Measurements from ENCODE around the gene ABR. TPM values are rescaled to one million over a fixed set of nuclear protein-coding genes. Genes with fewer than 3 reads are reported as not detected.
A peak's percentile ranks its signal among the peaks of the same experiment; 100 is the strongest.
"Not testable (repeated sequence)": the region's sequence is repeated elsewhere in the genome, so short reads cannot be mapped to it uniquely, and the experiment has no call there.

Gene ABR
- total RNA-seq, 1 donor from 2014 or later: 207 TPM

DNA sequence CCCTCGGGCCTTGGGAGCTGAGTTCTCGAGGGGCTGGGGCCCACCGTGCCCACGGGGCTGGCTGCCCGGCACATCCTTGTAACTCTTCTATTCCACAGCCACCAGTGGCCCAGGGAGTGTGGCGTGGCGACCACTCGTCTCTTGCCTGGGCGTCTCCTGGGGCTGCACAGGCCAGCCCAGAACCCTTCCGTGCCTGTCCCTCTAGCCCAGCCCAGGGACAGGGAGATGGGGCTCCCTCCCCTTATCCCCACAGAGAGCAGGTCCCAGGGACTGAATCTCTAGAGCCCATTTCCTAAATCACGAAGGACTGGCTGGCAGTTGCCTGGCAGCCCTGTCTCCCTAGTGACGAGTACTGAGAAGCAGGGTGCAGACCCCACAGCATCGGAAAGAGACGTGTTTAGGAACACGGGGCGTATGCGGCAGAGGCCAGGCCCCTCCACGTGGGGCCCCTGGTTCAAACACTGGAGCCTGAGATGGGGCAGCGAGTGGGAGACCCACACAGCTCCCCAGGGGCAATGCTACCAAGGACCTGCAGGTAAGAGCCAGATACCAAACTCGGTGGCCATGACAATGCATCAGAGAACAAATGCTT is 131.8 kb downstream of the ABR start:
- DNase-seq (ENCODE audit: low spot score): no peak

DNA sequence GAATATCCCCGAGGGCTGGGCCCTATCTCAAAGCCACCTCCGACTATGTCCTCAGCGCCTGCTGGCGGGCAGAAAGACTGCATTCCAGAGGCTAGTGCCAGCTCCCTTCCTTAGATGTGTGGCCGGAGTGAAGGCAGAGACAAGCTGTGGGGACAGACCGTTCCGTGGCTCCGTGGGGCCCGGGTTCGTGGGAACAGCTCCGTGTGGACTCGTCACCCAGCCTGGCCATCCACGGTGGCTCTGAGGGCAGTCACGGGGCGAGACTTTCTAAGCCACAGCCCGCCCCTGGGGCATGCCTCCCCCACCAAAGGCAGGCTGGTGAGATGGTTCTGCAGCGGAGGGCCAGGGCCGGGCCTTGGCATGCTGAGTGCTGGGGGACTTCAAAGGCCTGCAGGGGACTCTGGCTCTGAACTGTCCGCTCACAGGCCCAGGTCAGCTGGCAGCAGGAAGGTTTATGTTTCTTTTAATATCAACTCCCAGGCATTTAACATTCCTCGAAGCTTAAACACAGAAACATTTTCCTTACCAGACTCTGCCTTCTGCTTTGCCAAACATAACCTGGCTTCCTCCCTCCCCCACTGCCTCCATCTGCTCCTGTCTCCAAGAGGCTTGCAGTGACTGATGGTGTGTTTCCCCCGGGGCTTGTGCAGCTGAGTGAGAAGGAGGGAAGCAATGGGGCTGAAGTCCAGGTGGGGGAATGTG is 132.5 kb downstream of the ABR start:
- DNase-seq (ENCODE audit: low spot score): no peak

DNA sequence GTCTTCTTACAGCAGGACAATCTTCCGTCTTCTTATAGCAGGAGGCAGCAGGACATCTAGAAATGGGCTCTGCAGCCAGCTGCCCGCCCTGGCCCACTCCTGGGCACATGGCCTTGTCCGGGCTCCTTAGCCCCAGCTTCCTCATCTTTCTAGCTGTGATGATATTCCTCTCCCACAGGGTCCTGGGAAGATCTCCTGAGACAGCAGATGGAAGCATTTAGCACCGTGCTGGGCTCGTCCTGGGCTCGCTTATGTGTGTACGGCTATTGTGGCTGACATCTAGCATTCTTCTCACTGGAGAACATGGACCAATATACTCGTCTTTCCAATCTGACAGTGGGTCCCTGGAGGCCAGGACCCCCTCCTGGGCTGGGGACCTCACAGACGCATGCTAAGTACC is 134.3 kb downstream of the ABR start:
- no peak for DNase-seq (ENCODE audit: low spot score)

DNA sequence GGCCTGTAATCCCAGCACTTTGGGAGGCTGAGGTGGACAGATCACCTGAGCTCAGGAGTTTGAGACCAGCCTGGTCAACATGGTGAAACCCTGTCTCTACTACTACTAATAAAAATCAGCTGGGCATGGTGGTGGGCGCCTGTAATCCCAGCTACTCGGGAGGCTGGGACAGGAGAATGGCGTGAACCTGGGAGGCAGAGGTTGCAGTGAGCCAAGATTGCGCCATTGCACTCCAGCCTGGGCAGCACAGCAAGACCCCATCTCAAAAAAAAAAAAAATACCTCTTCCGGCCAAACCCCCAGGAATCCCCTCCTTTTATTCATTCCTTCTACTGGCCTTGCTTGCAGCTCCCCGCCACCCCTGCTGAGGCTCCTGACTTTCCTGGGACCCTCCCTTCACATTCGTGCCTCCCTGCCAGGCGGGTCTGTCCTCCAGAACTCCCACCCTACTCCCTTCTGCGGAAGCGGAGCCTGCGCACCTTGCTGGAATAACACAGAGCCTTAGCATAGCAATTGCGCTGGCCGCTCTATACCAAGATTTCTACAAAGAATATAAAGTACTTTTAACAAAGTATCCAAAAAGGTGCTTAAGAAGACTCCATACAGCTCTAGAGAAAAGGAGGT is 135.3 kb downstream of the ABR start:
- DNase-seq (ENCODE audit: low spot score): not testable (repeated sequence)

DNA sequence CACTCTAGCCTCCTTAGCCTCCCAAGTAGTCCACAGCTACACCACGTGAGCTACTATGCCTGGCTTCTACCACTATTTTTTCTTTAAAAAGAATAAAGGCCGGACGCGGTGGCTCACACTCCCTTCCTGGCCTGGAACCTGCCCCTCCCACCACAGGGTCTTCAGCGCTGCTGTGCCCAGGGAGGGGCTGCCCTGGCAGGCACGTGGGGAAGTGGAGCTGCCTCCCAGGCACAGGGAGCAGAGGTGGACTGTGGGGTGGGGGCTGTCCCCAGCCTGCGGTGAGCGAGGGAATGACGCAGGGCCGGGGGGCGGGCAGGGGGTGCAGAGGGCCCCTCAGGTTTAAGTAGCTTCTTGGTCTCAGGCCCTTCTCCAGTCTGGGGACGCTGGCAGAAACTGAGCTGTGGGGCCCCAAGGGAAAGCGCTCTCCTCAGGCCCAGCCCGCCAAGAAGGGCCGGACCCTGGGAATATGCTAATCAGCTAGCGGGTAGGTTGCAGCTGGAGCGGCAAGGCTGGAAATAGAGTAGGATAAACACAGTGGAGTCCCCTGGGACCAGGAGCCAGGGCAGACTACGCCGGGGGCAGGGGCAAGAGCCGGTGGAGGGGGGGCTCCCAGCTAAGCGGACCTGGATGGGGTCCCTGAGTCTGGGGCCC is 136.1 kb downstream of the ABR start:
- no peak for DNase-seq (ENCODE audit: low spot score)

DNA sequence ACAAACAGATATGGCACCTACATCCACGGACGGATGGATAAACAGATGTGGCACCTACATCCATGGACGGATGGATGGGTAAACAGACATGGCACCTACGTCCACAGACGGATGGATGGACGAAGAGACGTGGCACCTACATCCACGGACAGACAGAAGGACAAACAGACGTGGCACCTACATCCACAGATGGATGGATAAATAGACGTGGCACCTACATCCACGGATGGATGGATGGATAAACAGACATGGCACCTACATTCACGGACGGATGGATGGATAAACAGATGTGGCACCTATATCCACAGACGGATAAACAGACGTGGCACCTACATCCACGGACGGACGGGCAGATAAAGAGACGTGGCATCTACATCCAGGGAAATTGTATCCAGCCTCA is 137.3 kb downstream of the ABR start:
- DNase-seq (ENCODE audit: low spot score): no peak

DNA sequence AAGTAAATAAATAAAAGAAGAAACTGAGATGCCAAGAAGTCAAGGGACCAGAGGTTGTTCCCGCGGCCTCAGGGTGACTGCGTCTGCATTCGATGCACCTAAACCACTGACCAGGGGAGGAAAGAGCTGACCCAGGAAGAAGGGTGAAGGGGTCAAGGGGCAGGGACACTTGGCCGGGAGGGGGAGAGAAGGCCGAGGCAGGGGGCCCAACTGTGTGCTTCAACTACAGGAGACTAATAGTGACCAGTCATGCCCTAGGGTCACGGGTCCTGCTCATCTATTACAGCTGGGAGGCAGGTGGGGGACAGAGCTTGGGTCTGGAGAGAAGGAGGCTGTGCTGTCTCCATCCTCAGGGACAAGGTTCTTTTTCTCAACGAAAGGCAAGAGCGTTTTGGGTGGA is 138.0 kb downstream of the ABR start:
- DNase-seq (ENCODE audit: low spot score): no peak

DNA sequence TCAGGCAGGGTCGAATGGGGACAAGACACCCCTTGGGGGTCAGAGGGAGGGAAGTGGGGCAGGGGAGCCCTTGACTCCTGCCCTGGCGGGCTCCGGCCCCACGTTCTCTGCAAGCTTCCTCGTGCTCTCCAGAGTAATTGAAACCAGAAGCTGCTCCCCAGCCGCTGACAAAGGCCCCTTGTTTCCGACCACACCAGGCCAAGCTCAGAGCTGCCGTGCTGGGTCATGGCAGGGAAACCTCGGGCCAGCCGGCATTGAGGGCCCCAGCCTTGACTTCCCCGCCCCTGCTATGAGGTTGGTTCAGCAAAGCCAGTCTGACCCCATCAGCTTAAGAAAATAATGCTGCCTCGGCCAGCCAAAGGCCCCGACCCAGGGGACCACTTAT is 139.6 kb downstream of the ABR start:
- no peak for DNase-seq (ENCODE audit: low spot score)

DNA sequence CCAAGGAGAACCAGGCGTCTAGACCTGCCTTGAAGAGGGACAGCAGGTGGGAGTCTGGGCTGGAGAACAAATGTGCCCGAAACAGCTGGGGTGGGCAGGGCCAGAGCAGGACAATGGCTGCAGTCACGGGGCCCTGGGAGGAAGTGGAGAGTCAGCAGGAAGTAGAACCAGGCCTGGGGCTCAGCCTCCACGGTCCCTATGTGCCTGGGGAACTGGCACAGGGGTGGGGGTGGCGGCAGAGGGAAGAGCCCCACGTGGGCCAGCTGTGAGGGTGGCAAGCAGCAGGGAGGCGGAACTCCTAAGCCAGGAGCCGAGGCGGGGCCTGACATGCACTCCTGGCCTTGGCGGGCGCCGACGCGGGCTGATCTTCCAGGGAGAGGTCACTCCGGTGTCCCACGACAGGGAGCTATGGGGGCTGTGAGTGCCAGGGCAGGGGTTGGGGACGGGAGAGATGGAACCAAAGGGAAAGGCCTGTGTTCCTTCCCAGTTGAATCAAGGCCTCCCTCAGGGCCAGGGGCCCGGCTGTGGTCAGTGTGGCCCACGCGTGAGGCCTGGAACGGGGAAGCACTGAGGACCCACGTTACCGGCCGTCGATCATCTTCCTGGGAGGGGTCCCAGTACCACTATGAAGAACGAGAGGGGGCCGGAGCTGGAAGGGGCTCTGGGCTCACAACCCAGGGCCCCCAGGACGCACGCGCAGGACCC is 140.1 kb downstream of the ABR start:
- DNase-seq (ENCODE audit: low spot score): no peak

DNA sequence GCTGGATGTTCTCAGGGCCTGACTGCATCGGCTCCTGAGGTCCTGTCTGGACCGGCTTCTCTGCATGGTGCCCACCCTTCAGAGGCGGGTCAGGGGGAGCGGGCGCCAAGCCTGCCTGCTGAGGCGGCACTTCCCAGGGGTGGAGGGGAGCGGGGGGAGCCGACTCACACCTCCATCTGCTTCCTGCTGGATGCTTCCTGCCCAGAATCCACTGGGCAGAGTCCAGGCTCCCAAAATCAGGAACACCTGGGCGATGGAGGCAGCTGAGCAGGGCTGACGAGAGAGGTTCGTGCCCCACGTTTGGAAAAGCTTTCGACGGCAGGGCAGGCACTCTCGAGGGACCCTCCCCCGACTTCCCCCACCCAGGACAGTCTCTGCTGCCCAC is 140.7 kb downstream of the ABR start:
- no peak for DNase-seq (ENCODE audit: low spot score)

DNA sequence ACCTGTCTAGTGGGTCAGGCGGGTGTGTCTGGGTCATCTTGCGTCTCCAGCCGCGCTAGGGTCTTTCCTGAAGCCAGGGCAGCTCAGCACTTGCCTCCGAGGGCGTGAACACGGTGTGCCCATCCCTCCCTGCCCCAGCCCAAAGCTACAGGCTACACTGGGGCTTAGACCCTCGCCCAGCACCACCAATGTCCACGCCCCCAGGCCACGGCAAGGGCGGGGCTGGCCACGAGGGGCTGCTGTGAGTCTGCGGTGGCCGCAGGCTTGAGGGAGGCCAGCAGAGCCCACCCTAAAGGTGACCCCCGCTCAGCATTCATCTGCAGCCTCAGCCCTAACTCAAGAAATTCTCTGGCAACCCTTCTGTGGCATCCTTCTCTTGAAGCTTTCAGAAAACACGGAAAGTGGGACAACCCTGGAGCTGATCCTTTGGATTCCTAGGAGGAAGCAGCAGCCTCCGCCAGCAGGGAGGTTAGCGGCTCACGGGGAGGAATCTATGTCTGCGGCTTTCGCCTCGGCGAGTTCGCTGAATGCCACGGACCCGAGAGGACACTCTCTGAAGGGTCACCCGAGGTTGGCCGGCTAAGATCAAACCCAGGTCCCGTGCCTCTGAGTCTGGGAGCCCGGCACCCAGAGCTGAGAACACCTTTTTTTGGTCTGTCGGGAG is 141.2 kb downstream of the ABR start:
- DNase-seq (ENCODE audit: low spot score): no peak

DNA sequence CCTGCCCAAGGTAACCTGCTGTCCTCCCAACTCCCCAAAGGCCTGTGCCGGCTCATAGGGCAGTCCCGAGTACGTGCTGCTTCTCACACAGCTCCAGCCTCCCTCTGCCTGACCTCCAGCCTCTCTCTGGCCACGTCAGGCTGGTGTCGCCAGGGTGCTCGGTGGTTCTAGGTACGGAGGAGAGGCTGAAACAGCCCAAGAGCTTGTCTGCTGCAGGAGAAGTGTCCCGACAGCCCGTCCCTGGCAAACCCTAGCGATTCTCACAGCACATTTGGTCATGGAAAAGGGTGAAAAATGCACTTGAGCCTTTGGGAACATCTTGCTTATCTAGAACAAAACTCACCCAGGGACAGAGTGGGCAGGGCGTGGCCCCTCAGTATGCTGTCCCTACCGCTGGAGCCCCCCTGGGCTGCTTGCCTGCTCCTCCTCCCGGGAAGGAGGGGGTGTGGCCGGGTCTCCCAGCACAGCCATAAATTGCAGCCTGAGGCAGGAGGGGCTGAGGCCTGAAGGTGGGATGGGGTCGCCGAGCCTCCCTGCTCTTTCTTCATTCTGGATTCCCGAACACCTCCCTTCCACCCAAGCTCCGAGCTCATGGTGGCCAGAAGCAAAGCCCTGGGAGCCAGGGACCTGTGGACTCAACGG is 142.4 kb downstream of the ABR start:
- DNase-seq (ENCODE audit: low spot score): no peak

DNA sequence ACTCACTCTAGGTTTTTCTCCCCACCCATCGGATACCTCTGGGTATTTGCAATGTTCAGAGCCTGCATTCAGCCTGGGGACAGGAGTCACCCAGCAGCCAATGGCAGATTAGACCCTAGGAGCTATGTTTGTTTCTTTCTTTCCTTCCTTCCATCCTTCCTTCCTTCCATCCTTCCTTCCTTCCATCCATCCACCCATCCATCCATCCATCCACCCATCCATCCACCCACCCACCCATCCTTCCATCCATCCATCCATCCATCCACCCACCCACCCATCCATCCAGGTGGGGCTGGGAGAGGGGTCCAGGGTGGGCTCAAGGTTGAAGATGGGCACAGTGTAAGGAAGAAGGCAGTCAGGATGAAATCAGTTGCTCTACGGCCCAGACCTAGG is 142.9 kb downstream of the ABR start:
- no peak for DNase-seq (ENCODE audit: low spot score)

DNA sequence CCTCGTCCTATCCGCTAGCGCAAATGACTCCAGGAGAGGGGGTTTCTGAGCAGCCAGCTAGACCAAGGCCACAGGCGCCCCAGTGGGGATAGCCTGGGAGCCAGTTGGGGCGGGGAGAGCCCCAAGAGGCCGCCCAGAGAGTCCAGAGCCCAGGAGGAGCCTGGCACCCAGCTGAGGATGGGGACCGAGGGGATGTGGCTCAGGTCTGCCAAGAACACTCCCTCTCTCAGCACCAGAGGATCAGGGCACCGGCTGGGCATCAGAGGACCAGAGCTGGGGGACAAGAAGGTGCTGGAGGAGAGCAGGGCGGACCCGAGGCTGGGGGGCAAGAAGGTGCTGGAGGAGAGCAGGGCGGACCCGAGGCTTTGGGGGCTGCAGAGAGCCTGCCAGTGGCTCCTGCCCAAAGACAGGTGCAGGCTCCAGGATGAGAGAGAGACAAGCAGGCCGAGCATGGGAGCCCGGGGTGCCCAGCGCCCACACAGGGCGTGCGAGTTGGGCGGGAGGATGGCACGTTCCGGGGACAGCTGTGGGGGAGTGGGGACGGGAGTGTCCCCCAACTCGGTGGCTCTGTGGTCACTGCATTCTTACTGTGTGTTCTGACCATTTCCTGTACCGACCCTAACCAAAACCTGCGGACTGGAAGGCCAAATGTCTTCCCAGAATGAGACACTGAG is 143.5 kb downstream of the ABR start:
- DNase-seq (ENCODE audit: low spot score): no peak

DNA sequence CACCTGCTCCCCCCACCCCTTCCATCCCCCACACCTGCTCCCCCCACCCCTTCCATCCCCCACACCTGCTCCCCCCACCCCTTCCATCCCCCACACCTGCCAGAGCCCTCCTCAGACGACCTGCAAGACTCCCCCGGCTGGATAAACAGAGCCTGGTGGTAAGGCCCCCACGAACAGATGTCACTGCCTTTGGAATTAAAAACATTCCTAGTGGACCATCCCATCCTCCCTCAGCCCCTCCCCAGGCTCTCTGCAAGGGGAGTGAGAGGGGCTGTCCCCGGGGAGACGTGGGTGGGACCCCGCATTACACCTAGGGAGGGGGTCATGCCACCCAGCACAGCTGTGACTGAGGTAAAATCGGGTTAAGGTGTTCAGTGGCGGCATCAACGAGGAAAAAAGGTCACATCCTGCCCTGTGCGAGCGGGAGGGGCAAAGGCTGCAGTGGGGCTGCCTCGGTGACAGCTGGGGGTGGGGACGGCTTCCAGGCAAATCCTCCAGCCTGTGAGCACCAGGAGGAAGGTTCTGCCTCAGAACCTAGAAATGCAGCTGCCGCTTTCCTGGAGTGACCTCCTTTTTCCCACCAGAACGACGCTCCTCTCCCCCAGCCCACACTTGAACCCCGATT is 144.1 kb downstream of the ABR start:
- no peak for DNase-seq (ENCODE audit: low spot score)

DNA sequence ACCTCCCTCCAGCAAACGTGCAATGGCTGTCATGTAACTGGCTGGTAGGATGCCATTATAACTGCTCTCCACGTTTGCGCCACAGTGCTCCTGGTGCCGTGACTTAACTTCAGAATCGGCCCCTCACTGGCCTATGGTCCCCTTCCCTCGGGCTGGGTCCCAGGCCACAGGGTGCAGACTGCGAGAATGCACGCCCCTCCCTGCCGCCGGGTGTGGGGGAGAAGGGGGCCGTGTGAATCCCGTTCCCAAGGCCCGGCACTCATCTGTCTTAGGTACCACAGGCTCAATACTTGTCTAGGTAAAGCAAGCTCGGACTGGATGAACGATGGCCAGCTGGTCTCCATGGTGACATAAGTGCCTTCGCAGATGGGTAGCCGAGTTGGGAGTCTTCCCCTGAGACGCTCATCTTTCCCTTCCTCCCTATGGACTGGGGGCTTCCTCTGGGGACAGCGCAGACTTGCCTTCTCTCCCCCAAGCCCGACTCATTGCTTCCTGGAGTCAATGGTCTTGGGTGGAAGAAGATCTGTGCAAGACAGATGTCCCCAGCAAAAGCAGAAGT is 145.1 kb downstream of the ABR start:
- DNase-seq (ENCODE audit: low spot score): no peak

DNA sequence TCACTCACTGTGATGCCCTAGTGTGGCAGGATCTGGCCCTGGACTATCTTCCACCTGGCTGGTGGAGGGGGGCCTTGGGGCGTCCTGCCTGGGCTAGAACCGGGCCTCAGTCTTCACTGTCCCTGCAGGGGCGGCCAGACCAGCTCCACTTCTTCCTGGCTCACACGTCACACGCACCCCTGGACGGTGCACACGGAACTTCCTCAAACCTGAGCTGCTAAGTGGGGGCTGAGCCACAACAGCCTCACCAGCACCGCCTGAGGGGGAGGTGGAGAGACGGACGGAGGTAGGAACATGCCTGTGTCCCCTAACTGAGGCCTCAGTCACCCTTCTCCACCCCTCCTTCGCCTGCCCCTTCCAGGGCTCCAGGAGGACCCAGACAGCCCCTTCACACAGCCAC is 146.3 kb downstream of the ABR start:
- DNase-seq (ENCODE audit: low spot score): no peak

DNA sequence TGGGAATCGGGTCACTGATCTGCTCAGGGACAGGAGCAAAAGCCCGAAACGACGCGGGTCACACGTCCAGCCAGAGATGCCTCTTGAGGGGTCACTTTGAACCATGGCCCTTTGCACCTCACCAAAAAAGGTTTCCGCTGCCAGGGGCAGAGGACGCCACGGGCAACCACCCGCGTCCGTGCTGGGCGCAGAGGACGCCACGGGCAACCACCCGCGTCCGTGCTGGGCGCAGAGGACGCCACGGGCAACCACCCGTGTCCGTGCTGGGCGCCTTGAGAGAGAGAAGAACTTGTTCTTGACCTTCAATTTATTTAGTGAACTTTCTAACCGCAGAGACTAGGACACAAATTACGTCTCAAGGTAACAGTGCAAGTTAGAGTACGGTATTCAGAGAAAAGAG is 147.4 kb downstream of the ABR start:
- no peak for DNase-seq (ENCODE audit: low spot score)

DNA sequence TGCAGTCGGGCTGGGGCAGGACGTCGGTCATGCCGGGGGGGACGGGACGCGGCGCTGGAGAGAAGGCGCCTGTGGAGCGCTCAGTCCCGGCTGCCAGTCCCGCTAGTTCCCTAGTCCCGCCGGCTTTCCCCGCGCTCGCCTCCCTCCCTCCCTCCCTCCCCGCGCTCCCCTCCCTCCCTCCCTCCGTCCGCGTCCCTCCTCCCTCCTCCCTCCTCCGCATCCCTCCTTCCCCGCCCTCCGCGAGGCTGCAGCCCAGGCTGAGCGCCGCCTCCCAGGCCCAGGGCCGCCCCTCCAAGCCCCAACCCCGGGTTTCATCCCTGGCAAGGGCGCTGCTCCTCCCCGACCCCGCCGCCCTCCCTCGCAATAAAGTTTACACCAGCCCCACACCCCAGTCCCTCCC is 148.1 kb downstream of the ABR start:
- peak; percentile 79 for DNase-seq (ENCODE audit: low spot score)

Data from ureter (tissue), 1 donor.